Keratinocyte (primary cell): ENCODE data around the gene FREM3.

Source experiments
- CTCF ChIP-seq, 3 experiments: IDR thresholded peaks in 1 of 3; conservative IDR thresholded peaks in 1 of 3; optimal IDR thresholded peaks in 1 of 3; 2 replicates in 2 of 3; 3 replicates in 1 of 3; pipeline versions ENCODE3 to v1.5.1; 2011; ENCODE audit warnings: low read length in 3 of 3, mild to moderate bottlenecking in 3 of 3, moderate library complexity in 2 of 3, control low read depth in 1 of 3, inconsistent platforms in 1 of 3; ENCODE audit not compliant: insufficient read depth in 2 of 3; ENCODE audit errors: extremely low read depth in 1 of 3
- EZH2 ChIP-seq: IDR thresholded peaks from one replicate; pipeline ENCODE4 v1.6.1; 2012; ENCODE audit warnings: inconsistent platforms, mild to moderate bottlenecking, low read length, moderate library complexity

DNA sequence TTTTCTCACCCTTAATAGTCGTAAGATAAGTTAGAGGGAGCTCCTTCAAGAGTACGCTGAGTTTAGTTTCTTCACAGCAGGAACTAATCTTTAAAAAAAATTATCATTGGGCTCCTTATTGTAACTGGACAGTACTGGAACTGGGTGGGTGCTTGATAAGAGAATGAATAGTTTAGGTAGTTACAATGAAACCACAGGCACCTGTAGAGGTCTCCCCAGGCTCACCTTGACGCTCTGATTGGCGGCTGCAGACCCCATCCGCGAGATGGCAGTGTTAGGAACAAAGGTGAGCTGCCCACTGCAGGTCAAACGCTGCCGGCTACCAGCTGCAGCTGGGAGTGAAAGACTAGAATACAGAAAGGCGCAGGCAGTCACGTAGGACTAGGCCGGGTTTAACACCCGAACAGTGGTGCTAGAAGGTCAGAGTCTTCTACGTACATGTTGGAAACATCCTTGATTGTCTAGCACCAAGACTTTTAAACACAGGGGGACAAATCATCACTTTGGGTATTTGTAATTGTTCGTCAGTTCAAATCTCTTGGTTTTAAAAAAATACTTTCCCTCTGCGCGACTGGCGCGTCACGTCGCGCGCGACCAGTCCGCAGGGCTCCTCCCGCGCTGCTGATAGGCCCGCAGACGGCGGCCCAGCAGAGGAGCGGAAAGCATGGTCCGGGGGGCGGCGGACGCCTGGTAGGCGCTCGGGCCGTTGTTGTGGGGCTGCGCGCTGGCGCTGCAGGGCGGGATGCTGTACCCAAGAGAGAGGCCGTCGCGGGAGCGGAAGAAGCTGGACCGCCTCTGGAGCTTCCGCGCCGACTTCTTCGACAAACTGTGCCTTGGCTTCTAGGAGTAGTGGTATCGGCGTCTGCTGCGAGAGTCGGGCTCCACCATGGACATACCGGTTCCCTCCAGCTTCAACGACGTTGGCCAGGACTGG lies 141.4 kb downstream of the FREM3 start:
- peak; percentile 53 to 73 (median 53) for TF ChIP-seq CTCF (optimal IDR thresholded peaks at IDR 0.05 in 1 of 3, IDR thresholded peaks at IDR 0.05 in 1 of 3, conservative IDR thresholded peaks at IDR 0.05 in 1 of 3; ENCODE audit: extremely low read depth in 1 of 3, insufficient read depth in 2 of 3, low read length in 3 of 3)
- no peak for TF ChIP-seq EZH2
